ENCODE data around the gene SCN3A. TPM values are rescaled to one million over a fixed set of nuclear protein-coding genes. Genes with fewer than 3 reads are reported as not detected.

The SCN3A gene
- polyA plus RNA-seq, 2 of the 4 experiments (the other 2 are of a cell fraction) = 0.05 to 0.12 TPM

DNA sequence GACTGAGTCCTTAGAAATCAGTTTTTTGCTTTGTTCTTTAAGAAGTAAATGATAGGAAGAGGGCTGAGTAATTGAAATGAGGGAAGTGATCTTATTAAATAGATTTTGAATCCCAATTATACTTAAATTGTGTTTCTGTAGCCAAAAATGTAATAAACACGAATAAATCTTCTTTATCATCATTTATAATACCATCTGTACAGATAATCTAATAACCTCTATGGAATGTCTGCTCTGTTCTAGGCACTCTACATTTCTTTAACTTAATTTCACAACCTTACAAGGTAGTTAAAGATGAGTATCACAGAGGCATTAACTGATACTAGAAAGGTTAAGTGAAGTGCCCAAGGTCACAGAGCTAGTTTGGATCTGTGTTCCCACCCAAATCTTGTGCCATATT is 21.1 kb upstream of the SCN3A start:
- ChIA-PET CTCF (no interaction called here), POLR2A (no interaction called here)
- WGBS (ENCODE audit: missing lambda C conversion rate) = 0% methylated on average over 1 of the region's 1 CpG
- FAIRE-seq (no peak), ATAC-seq (no peak), DNase-seq (ENCODE audit: low read depth in 1 of 2, low spot score in 1 of 2) (no peak)
- no peak overlapping the region for H3K4me3 ChIP-seq
- no peaks in the 10 kb centered on the region for H3K9me3 ChIP-seq
- no peak overlapping the region for H3K4me2 ChIP-seq
- H3K4me1 ChIP-seq = no peaks in the 10 kb centered on the region
- no peak overlapping the region for H3K27ac ChIP-seq
- TF ChIP-seq ZSCAN20 (CRISPR knock-in tag; IDR thresholded peaks at IDR 0.05) (no peak), POLR2AphosphoS2 (conservative IDR thresholded peaks at IDR 0.05; ENCODE audit: low read length) (no peak)

DNA sequence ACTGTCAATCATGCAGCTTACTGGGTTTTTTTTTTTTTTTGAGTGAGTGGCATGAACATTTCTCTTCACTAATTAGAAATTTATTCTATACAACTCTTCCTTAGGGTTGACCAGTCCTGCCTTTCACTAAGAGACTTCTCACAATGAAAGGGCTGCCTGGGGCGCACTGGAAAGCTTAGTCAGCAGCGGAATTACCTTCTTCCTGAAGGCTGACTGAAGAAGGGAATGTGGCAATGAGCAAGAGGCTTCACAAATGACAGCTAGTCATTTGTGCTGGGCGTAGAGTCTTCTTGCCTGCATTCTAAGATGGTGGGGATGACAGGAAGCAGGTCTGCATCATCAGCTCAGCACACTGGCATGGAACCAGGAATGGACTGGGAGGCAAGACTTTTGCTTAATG is 15.6 kb upstream of the SCN3A start:
- Histone ChIP-seq H3K4me2 (no peak overlapping the region), H3K4me3 (no peak overlapping the region), H3K9me3 (no peaks in the 10 kb centered on the region), H3K4me1 (no peaks in the 10 kb centered on the region), H3K27ac (no peak overlapping the region)
- ATAC-seq (no peak), DNase-seq (ENCODE audit: low read depth in 1 of 2, low spot score in 1 of 2) (no peak), FAIRE-seq (no peak)
- ChIA-PET POLR2A (no interaction called here), CTCF (interaction anchor here (0.7 to 2.6 kb wide), 2 partner anchors 15 to 18 kb away, joined by 3 to 16 read pairs; partner anchors contain the start of gene SCN3A)
- WGBS (ENCODE audit: missing lambda C conversion rate) = 0% methylated on average over 3 of the region's 3 CpGs
- TF ChIP-seq JUNB (IDR thresholded peaks at IDR 0.05) (no peak), HEYL (CRISPR knock-in tag; IDR thresholded peaks at IDR 0.05) (no peak), CHD2 (IDR thresholded peaks at IDR 0.05; ENCODE audit: low read length, partially characterized antibody) (no peak), CBX8 (IDR thresholded peaks at IDR 0.05) (no peak), JUN (IDR thresholded peaks at IDR 0.05) (no peak)
- TF ChIP-seq, protein P1, sequence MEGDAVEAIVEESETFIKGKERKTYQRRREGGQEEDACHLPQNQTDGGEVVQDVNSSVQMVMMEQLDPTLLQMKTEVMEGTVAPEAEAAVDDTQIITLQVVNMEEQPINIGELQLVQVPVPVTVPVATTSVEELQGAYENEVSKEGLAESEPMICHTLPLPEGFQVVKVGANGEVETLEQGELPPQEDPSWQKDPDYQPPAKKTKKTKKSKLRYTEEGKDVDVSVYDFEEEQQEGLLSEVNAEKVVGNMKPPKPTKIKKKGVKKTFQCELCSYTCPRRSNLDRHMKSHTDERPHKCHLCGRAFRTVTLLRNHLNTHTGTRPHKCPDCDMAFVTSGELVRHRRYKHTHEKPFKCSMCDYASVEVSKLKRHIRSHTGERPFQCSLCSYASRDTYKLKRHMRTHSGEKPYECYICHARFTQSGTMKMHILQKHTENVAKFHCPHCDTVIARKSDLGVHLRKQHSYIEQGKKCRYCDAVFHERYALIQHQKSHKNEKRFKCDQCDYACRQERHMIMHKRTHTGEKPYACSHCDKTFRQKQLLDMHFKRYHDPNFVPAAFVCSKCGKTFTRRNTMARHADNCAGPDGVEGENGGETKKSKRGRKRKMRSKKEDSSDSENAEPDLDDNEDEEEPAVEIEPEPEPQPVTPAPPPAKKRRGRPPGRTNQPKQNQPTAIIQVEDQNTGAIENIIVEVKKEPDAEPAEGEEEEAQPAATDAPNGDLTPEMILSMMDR (IDR thresholded peaks at IDR 0.05) = no peak

DNA sequence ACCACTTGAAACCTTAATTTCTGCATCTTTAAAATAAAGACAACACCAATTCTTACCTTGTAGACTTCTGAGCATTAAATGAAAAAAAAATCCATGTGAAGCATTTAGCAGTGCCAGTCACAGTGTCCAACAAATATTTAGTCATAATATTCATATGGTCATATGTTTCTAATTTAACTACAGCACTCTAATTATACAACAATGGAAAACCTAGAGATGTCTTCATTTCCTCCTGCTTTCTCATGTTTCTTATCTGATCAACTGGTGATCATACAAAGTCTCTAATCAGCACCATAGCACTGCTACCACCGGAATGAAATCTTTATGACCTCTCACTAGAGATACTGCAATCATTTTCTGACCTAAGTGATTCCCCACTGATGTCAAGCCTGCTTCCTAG is 10.2 kb upstream of the SCN3A start:
- Histone ChIP-seq H3K4me2 (no peak overlapping the region), H3K9me3 (no peaks in the 10 kb centered on the region), H3K27ac (no peak overlapping the region), H3K4me1 (no peaks in the 10 kb centered on the region), H3K4me3 (no peak overlapping the region)
- WGBS (ENCODE audit: missing lambda C conversion rate) = 4% methylated on average over 1 of the region's 1 CpG
- DNase-seq (ENCODE audit: low read depth in 1 of 2, low spot score in 1 of 2) (no peak), FAIRE-seq (no peak), ATAC-seq (no peak)
- TF ChIP-seq JUN (IDR thresholded peaks at IDR 0.05) (no peak), JUNB (IDR thresholded peaks at IDR 0.05) (no peak), NPAS2 (CRISPR knock-in tag; IDR thresholded peaks at IDR 0.05; ENCODE audit: borderline replicate concordance) (no peak), ESRRA (IDR thresholded peaks at IDR 0.05; ENCODE audit: borderline replicate concordance, low read length) (no peak), FOXS1 (CRISPR knock-in tag; IDR thresholded peaks at IDR 0.05) (no peak)
- ChIA-PET POLR2A (no interaction called here), CTCF (interaction anchor here (1.0 to 2.2 kb wide), 2 partner anchors 10 to 197 kb away, joined by 3 to 8 read pairs; partner anchors contain the start of gene SCN3A)

DNA sequence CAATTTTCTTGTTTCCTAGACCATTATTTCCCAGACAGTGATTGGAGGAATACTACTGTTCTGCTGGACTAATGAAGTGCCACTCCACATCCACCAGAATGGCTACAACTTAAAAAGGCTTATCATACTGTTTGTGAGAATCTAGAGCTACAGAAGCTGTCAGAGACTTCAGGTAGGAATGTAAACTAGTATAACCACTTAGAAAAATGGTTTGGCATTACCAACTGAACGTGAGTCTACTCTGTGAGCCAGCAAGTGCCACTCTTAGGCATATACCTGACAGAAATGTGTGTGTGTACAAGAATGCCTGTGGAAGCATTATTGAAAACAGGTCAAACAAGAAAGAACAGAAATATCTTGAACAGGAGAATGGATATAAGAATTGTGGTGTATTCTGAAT is 4.2 kb upstream of the SCN3A start:
- TF ChIP-seq, protein P2, sequence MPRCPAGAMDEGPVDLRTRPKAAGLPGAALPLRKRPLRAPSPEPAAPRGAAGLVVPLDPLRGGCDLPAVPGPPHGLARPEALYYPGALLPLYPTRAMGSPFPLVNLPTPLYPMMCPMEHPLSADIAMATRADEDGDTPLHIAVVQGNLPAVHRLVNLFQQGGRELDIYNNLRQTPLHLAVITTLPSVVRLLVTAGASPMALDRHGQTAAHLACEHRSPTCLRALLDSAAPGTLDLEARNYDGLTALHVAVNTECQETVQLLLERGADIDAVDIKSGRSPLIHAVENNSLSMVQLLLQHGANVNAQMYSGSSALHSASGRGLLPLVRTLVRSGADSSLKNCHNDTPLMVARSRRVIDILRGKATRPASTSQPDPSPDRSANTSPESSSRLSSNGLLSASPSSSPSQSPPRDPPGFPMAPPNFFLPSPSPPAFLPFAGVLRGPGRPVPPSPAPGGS (IDR thresholded peaks at IDR 0.05) = no peak
- TF ChIP-seq RCOR1 (IDR thresholded peaks at IDR 0.05; ENCODE audit: low read depth, low read length) (no peak), HOXB5 (CRISPR knock-in tag; IDR thresholded peaks at IDR 0.05) (no peak), MYC (IDR thresholded peaks at IDR 0.05; ENCODE audit: borderline replicate concordance, low read length) (no peak), TFCP2L1 (CRISPR knock-in tag; IDR thresholded peaks at IDR 0.05) (no peak)
- ATAC-seq (no peak), FAIRE-seq (no peak), DNase-seq (ENCODE audit: low read depth in 1 of 2, low spot score in 1 of 2) (no peak)
- 0% methylated on average over 1 of the region's 1 CpG for WGBS (ENCODE audit: missing lambda C conversion rate)
- H3K4me1 ChIP-seq = no peaks in the 10 kb centered on the region
- CTCF ChIA-PET = interaction anchor here (1.8 to 2.0 kb wide), 2 partner anchors 192 to 214 kb away, joined by 4 to 6 read pairs; no protein-coding TSS in a partner anchor
- no peak overlapping the region for H3K27ac ChIP-seq
- H3K4me3 ChIP-seq = no peak overlapping the region
- no peak overlapping the region for H3K4me2 ChIP-seq
- no peaks in the 10 kb centered on the region for H3K9me3 ChIP-seq
- POLR2A ChIA-PET = no interaction called here

All from A549 (cell line).